Activated CD8-positive, alpha-beta memory T cell treated with anti-CD3 and anti-CD28 coated beads for 48 hours (primary cell): Measurements from ENCODE around the gene PER2.
"Not testable (repeated sequence)": the region's sequence is repeated elsewhere in the genome, so short reads cannot be mapped to it uniquely, and the experiment has no call there.

Experiments
- DNase-seq, 3 experiments: peaks; one replicate each; pipeline ENCODE4 v3.0.0-alpha.2; 2020; ENCODE audit warnings: low read depth in 2 of 3, low spot score in 2 of 3

PER2 gene

GRCh38 chr2:238287737-238288649 lies at the start of gene PER2:
Gene PER2 (minus strand): TSS chr2:238288610. CDS start chr2:238277936, 10,674 bp downstream.
- DNase-seq = peak in 2 of 3 experiments; percentile 25 to 30

- no peak for DNase-seq
Measured at GRCh38 chr2:238337846-238338245, 49.4 kb upstream of the PER2 start.

- DNase-seq = no peak
Measured at GRCh38 chr2:238336793-238337444, 48.5 kb upstream of the PER2 start.

- DNase-seq = no peak
Measured at GRCh38 chr2:238336151-238336550, 47.7 kb upstream of the PER2 start.

GRCh38 chr2:238335591-238335990 lies 47.2 kb upstream of the PER2 start:
- not testable (repeated sequence) for DNase-seq

GRCh38 chr2:238334885-238335284 lies 46.5 kb upstream of the PER2 start:
- no peak for DNase-seq

GRCh38 chr2:238331916-238332315 lies 43.5 kb upstream of the PER2 start:
- DNase-seq = no peak

GRCh38 chr2:238330391-238330790 lies 42.0 kb upstream of the PER2 start:
- DNase-seq = no peak

- no peak for DNase-seq
Measured at GRCh38 chr2:238327751-238328150, 39.3 kb upstream of the PER2 start.

- no peak for DNase-seq
Measured at GRCh38 chr2:238326801-238327365, 38.5 kb upstream of the PER2 start.

GRCh38 chr2:238325694-238326093 lies 37.3 kb upstream of the PER2 start:
- no peak for DNase-seq

GRCh38 chr2:238324248-238324647 lies 35.8 kb upstream of the PER2 start:
- DNase-seq = not testable (repeated sequence)

GRCh38 chr2:238322001-238322411 lies 33.6 kb upstream of the PER2 start:
- no peak for DNase-seq

- DNase-seq = no peak
Measured at GRCh38 chr2:238321467-238321866, 33.1 kb upstream of the PER2 start.

- no peak for DNase-seq
Measured at GRCh38 chr2:238320648-238321281, 32.4 kb upstream of the PER2 start.

GRCh38 chr2:238320246-238320647 lies 31.8 kb upstream of the PER2 start, which contains the start of gene TRAF3IP1:
Gene TRAF3IP1 (plus strand): TSS chr2:238320518. CDS start chr2:238320663, 145 bp downstream.
- peak; percentile 52 to 74 (median 65) for DNase-seq

GRCh38 chr2:238315031-238315595 lies 26.7 kb upstream of the PER2 start:
- no peak for DNase-seq

GRCh38 chr2:238314576-238314975 lies 26.2 kb upstream of the PER2 start:
- DNase-seq = no peak

GRCh38 chr2:238313991-238314350 lies 25.6 kb upstream of the PER2 start:
- DNase-seq = no peak

- DNase-seq = no peak
Measured at GRCh38 chr2:238313289-238313990, 25.0 kb upstream of the PER2 start.
